Gastroesophageal sphincter (tissue), 4 donors: Measurements from ENCODE around the gene CFAP97D2. TPM values are rescaled to one million over a fixed set of nuclear protein-coding genes. Genes with fewer than 3 reads are reported as not detected.

Experiments
- ATAC-seq: fragments of 150-250 bp; one replicate; pipeline ENCODE4 v1.9.1; 2016; ENCODE audit warnings: mild to moderate bottlenecking, moderate library complexity
- H3K27ac ChIP-seq, 4 donors: fragments of 200-600 bp; sonication (generic) in 3 of 4; 1 replicate in 3 of 4; 2 replicates in 1 of 4; pipeline ENCODE4 v1.5.1; 2016 to 2019
- H3K27me3 ChIP-seq: fragments of 200-600 bp; sonication (generic); one replicate; pipeline ENCODE4 v1.5.1; 2019
- H3K36me3 ChIP-seq, 2 donors: fragments of 200-600 bp; sonication (generic); one replicate each; pipeline ENCODE4 v1.5.1; 2019; ENCODE audit warnings: control low read depth in 1 of 2
- H3K4me1 ChIP-seq, 3 donors: fragments of 200-600 bp; sonication (generic); 1 replicate in 2 of 3; 2 replicates in 1 of 3; pipeline ENCODE4 v1.5.1; 2016 to 2019; ENCODE audit warnings: control low read depth in 2 of 3
- H3K4me3 ChIP-seq, 2 donors: fragments of 200-600 bp; sonication (generic); one replicate each; pipeline ENCODE4 v1.5.1; 2019; ENCODE audit warnings: mild to moderate bottlenecking in 1 of 2, moderate library complexity in 1 of 2
- H3K9me3 ChIP-seq, 3 donors: fragments of 200-600 bp; sonication (generic); one replicate each; pipeline ENCODE4 v1.5.1; 2017 to 2019; ENCODE audit warnings: control low read depth in 2 of 3
- CTCF ChIP-seq, 4 experiments: fragments of 200-600 bp in 2 of 4; fragments of 450-650 bp in 2 of 4; sonication (generic) in 1 of 4; IDR thresholded peaks; one replicate each; pipeline ENCODE4 v1.5.1; 2017 to 2019; ENCODE audit warnings: antibody characterized with exemption in 4 of 4, mild to moderate bottlenecking in 2 of 4, moderate library complexity in 2 of 4
- EP300 ChIP-seq: sonication (generic); formaldehyde crosslinking; IDR thresholded peaks from one replicate; pipeline ENCODE4 v1.6.1; 2017; ENCODE audit warnings: antibody characterized with exemption, mild to moderate bottlenecking
- POLR2A ChIP-seq, 2 donors: fragments of 450-650 bp; IDR thresholded peaks; one replicate each; pipeline ENCODE4 v1.6.1; 2017; ENCODE audit warnings: antibody characterized with exemption in 2 of 2, mild to moderate bottlenecking in 2 of 2, moderate library complexity in 1 of 2
- POLR2AphosphoS5 ChIP-seq: sonication (generic); formaldehyde crosslinking; IDR thresholded peaks from one replicate; pipeline ENCODE4 v1.6.1; 2017; ENCODE audit warnings: antibody characterized with exemption
- WGBS, 2 donors: methylation state at CpG; one replicate each; pipeline ENCODE4 v1.1.5; 2018; ENCODE audit warnings: low coverage in 1 of 2; 5-methylcytosine and 5-hydroxymethylcytosine counted together
- total RNA-seq, 4 donors: library from RNA; depleted of rRNA; stranded (reverse); fragments of >200 nt; gene quantifications; one replicate each; pipeline ENCODE4 v1.1.0, GENCODE V29; 2016

CFAP97D2 gene
- total RNA-seq, 4 donors from 2014 or later, result not detected

DNA sequence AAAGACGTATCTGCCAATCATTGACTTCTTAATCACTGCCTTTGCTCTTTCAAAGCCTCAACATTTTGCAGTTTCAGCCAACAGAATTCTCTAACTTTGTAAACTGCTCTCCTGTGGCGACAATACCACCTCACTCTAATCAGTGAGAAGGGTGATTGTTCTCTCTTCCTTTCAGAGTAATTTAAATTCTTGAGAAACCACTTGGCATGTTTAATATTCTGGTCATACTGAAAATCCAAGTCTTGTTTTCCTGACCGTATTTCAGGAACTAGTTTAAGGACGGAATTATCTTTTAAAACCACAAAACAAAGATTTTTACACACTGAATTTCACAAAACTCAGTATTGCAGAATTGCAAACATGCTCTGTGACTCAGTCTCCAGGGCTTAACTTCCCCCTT is 50.4 kb downstream of the CFAP97D2 start:
- Histone ChIP-seq H3K4me1 (peaks cover 0 to 23% (median 2%) of the 10 kb centered on the region in 3 donors), H3K27ac (no peak overlapping the region), H3K9me3 (no peaks in the 10 kb centered on the region), H3K36me3 (no peaks in the 10 kb centered on the region), H3K27me3 (peaks cover 29% of the 10 kb centered on the region), H3K4me3 (no peak overlapping the region)
- ATAC-seq, result no peak
- no peak for TF ChIP-seq EP300
- TF ChIP-seq POLR2A (IDR thresholded peaks at IDR 0.05), result no peak
- TF ChIP-seq CTCF (IDR thresholded peaks at IDR 0.05), result no peak
- no peak for TF ChIP-seq POLR2AphosphoS5
- 50 to 61% methylated on average over 4 of the region's 4 CpGs for WGBS, 2 donors

- TF ChIP-seq CTCF (IDR thresholded peaks at IDR 0.05) (no peak), EP300 (no peak), POLR2AphosphoS5 (no peak), POLR2A (IDR thresholded peaks at IDR 0.05) (no peak)
- H3K4me1 ChIP-seq, result peaks cover 0 to 24% (median 2%) of the 10 kb centered on the region in 3 donors
- H3K4me3 ChIP-seq, result no peak overlapping the region
- 28 to 35% methylated on average over 7 of the region's 7 CpGs for WGBS, 2 donors
- H3K9me3 ChIP-seq, result no peaks in the 10 kb centered on the region
- H3K36me3 ChIP-seq, result no peaks in the 10 kb centered on the region
- H3K27ac ChIP-seq, result no peak overlapping the region
- H3K27me3 ChIP-seq, result peaks cover 29% of the 10 kb centered on the region
- no peak for ATAC-seq
Measured at GRCh38 chr13:114230117-114230516, 51.1 kb downstream of the CFAP97D2 start.

DNA sequence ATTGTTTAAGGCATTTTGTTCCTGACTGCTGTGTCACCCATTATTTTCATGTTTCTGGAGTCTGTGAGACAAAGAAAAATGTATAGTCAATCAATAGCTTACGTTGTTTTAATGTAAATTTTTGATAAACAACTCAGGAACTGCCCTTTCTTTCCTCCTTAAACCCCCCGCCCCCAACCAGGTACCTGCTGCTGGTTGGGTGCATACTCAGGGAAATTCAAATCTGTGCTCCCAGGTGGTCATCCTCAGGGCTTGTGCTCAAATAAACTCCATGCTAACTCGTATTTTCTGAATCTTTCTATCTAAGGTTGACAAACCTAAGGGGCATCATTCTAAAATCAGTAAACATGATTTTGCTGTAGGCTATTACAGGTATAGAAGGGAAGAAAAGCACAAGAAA is 51.5 kb downstream of the CFAP97D2 start:
- H3K9me3 ChIP-seq, result no peaks in the 10 kb centered on the region
- H3K36me3 ChIP-seq, result no peaks in the 10 kb centered on the region
- H3K27me3 ChIP-seq, result peaks cover 29% of the 10 kb centered on the region
- no peak overlapping the region for H3K27ac ChIP-seq
- H3K4me1 ChIP-seq, result peaks cover 0 to 25% (median 4%) of the 10 kb centered on the region in 3 donors
- TF ChIP-seq POLR2A (IDR thresholded peaks at IDR 0.05) (no peak), CTCF (IDR thresholded peaks at IDR 0.05) (no peak), POLR2AphosphoS5 (no peak), EP300 (no peak)
- WGBS, 2 donors, result 30 to 35% methylated on average over 3 of the region's 3 CpGs
- no peak overlapping the region for H3K4me3 ChIP-seq
- ATAC-seq, result no peak

- 73 to 78% methylated on average over 5 to 6 of the region's 8 CpGs for WGBS, 2 donors
- no peak for TF ChIP-seq EP300
- no peak for TF ChIP-seq CTCF (IDR thresholded peaks at IDR 0.05)
- TF ChIP-seq POLR2AphosphoS5, result no peak
- TF ChIP-seq POLR2A (IDR thresholded peaks at IDR 0.05), result no peak
- H3K9me3 ChIP-seq, result no peaks in the 10 kb centered on the region
- no peak overlapping the region for H3K4me3 ChIP-seq
- peaks cover 0 to 4% of the 10 kb centered on the region in 2 donors for H3K36me3 ChIP-seq
- ATAC-seq, result no peak
- H3K27ac ChIP-seq, result no peak overlapping the region
- H3K27me3 ChIP-seq, result peaks cover 28% of the 10 kb centered on the region
- peaks cover 0 to 25% (median 7%) of the 10 kb centered on the region in 3 donors for H3K4me1 ChIP-seq
Measured at GRCh38 chr13:114231886-114232285, 52.8 kb downstream of the CFAP97D2 start.

DNA sequence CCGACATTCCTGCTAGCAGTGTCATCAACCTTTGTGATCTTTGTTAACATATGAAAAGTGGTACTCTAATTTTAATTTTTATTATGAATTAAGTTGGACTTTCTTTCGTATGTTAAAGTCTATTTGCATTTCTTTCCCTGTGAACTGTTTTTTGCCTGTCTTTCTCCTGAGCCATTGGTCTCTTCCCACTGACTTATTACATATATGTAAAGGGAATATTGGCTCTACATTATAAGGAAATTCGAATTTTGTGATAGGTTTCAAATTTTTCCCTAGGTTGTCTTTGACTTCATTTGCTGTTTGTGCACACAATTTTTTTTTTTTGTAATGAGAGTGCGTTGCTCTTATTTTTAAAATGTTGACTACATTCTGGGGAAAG is 55.2 kb downstream of the CFAP97D2 start:
- peak overlapping the region; percentile 70 to 92 (median 82) for H3K27ac ChIP-seq
- H3K36me3 ChIP-seq, result peaks cover 0 to 27% of the 10 kb centered on the region in 2 donors
- 50 to 52% methylated on average over 3 of the region's 4 CpGs for WGBS, 2 donors
- peak overlapping the region; percentile 74 to 86 for H3K4me3 ChIP-seq
- H3K4me1 ChIP-seq, result peaks cover 0 to 27% (median 7%) of the 10 kb centered on the region in 3 donors
- peaks cover 6% of the 10 kb centered on the region for H3K27me3 ChIP-seq
- TF ChIP-seq EP300 (no peak), POLR2AphosphoS5 (no peak), POLR2A (IDR thresholded peaks at IDR 0.05) (no peak)
- H3K9me3 ChIP-seq, result no peaks in the 10 kb centered on the region
- ATAC-seq, result no peak
